DND-41 (cell line): ENCODE results near the gene INAFM2.

Source experiments
- ATAC-seq: fragments of 200-7000 bp; cut with Tn5 transposase; 3 replicates; pipeline ENCODE4 v1.9.1; 2021; ENCODE audit warnings: low read depth; ENCODE audit not compliant: insufficient read depth
- DNase-seq: peaks from one replicate; pipeline ENCODE4 v3.0.0-alpha.2; 2020
- H2AFZ ChIP-seq: 2 replicates; pipeline ENCODE4 v1.6.0; 2012; ENCODE audit warnings: low read depth, low read length
- H3K27ac ChIP-seq: 2 replicates; pipeline ENCODE4 v1.5.1; 2012; ENCODE audit warnings: low read length, inconsistent platforms
- H3K27me3 ChIP-seq: fragments of 200-600 bp; sonication (generic); 2 replicates; pipeline ENCODE4 v1.6.0; 2012; ENCODE audit warnings: low read length, mild to moderate bottlenecking, inconsistent platforms; ENCODE audit not compliant: insufficient read depth, poor library complexity
- H3K36me3 ChIP-seq: 2 replicates; pipeline ENCODE4 v1.5.1; 2012; ENCODE audit warnings: low read length, inconsistent platforms; ENCODE audit not compliant: insufficient read depth
- H3K4me1 ChIP-seq: 2 replicates; pipeline ENCODE4 v1.5.1; 2012; ENCODE audit warnings: mild to moderate bottlenecking, low read length; ENCODE audit not compliant: insufficient read depth
- H3K4me2 ChIP-seq: 2 replicates; pipeline ENCODE4 v1.6.0; 2012; ENCODE audit warnings: mild to moderate bottlenecking, moderate library complexity, low read length, inconsistent platforms; ENCODE audit not compliant: insufficient read depth
- H3K4me3 ChIP-seq, 2 experiments: fragments of 200-600 bp in 1 of 2; shearing (Covaris generic) in 1 of 2; 2 replicates each; pipeline ENCODE4 v1.5.1; 2012 to 2016; ENCODE audit warnings: inconsistent platforms in 2 of 2, low read length in 2 of 2, mild to moderate bottlenecking in 2 of 2, low read depth in 1 of 2, moderate library complexity in 1 of 2
- H3K79me2 ChIP-seq: 2 replicates; pipeline ENCODE4 v1.6.0; 2012; ENCODE audit warnings: low read length, inconsistent platforms; ENCODE audit not compliant: insufficient read depth
- H3K9ac ChIP-seq: 2 replicates; pipeline ENCODE4 v1.6.0; 2012; ENCODE audit warnings: low read depth, mild to moderate bottlenecking, inconsistent platforms, low read length, moderate library complexity
- H3K9me3 ChIP-seq: 2 replicates; pipeline ENCODE4 v1.5.1; 2012; ENCODE audit warnings: low read length, moderate library complexity, mild to moderate bottlenecking, inconsistent platforms; ENCODE audit not compliant: insufficient read depth, severe bottlenecking
- H4K20me1 ChIP-seq: 2 replicates; pipeline ENCODE4 v1.6.0; 2012; ENCODE audit warnings: low read length; ENCODE audit not compliant: insufficient read depth
- EZH2 ChIP-seq: IDR thresholded peaks from 3 replicates; pipeline ENCODE4 v1.6.1; 2012; ENCODE audit warnings: borderline replicate concordance, low read depth, mild to moderate bottlenecking, moderate library complexity, low read length, inconsistent platforms; ENCODE audit not compliant: severe bottlenecking
- TF ChIP-seq, protein P1 (sequence below): IDR thresholded peaks from 2 replicates; pipeline ENCODE4 v1.5.1; 2012; ENCODE audit warnings: borderline replicate concordance, low read length, moderate library complexity, mild to moderate bottlenecking; ENCODE audit not compliant: poor library complexity, severe bottlenecking; ENCODE audit errors: extremely low read depth

The INAFM2 gene

DNA sequence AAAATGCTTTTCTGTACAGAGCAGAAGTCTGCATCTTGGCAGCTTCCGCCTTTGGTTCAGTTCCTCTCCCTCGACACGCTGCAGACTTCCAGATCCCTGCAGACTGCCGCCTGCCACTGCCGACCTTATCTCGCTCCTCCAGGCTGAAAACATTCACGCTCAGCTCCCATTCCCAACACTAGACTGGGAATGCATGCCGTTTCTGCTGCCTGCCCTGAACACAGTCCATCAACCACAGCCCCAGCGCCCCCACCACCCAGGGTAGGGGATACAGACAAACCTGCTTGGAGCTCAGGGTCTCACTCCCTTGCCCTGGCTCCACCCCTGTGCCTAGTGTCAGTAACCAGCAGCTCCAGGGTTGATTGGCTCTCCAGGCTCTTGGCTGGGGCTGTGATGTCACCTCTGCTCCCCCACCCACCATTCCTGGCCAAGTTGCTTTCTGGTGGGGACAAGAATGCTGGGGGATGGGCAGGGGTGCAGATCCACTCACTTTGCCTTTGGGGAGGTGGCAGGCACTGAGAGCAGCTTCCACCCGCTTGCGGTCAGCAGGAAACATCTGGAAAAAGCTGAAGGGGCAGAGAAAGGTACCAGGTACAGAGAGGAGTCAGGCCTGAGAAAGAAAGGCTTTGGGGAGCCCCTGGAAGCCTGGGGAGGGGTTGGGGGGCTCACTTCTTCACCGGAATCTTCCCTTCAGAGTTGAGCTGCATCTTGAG, 21.9 kb upstream of the INAFM2 start:
- TF ChIP-seq EZH2 = no peak
- TF ChIP-seq, protein P1, sequence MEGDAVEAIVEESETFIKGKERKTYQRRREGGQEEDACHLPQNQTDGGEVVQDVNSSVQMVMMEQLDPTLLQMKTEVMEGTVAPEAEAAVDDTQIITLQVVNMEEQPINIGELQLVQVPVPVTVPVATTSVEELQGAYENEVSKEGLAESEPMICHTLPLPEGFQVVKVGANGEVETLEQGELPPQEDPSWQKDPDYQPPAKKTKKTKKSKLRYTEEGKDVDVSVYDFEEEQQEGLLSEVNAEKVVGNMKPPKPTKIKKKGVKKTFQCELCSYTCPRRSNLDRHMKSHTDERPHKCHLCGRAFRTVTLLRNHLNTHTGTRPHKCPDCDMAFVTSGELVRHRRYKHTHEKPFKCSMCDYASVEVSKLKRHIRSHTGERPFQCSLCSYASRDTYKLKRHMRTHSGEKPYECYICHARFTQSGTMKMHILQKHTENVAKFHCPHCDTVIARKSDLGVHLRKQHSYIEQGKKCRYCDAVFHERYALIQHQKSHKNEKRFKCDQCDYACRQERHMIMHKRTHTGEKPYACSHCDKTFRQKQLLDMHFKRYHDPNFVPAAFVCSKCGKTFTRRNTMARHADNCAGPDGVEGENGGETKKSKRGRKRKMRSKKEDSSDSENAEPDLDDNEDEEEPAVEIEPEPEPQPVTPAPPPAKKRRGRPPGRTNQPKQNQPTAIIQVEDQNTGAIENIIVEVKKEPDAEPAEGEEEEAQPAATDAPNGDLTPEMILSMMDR = no peak

DNA sequence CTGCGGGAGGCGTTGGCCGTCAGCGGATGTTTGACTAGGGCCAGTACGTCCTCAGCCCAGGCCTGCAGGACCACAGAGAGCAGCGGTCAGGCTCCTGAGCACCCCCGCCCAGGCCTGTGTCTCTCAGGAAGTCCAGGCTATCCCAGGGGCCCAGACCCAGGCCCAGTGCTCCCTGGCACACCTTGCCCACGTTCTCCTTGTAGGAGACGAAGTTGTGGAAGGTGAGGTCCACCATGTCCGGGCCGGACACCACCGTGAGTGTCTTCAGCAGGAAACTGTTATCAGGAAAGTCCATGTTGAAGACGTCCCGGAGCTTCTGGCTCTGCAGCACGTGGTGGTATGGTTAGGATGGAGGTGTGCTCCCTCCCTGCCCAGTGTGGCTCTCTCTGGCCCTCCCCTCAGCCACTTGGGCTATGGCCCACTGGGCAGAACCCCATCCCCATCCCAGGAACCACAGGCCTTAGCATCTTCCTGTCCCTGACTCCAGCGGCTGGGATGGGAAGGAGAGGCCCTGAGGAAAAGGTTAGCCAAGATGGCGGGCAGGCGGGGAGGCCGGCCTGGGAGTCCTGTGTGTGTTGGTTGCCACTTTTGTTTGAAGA, 21.1 kb upstream of the INAFM2 start:
- Histone ChIP-seq H3K79me2 (peaks cover 4% of the 10 kb centered on the region; the same call in 1 of the 2 replicates), H3K9ac (no peak overlapping the region), H3K27me3 (no peaks in the 10 kb centered on the region), H4K20me1 (no peaks in the 10 kb centered on the region), H3K4me2 (no peak overlapping the region), H3K4me3 (no peak overlapping the region), H3K36me3 (peaks cover 27% of the 10 kb centered on the region), H3K27ac (no peak overlapping the region), H2AFZ (no peak overlapping the region), H3K4me1 (peaks cover 19% of the 10 kb centered on the region), H3K9me3 (no peaks in the 10 kb centered on the region)
- DNase-seq (no peak), ATAC-seq (no peak)
- TF ChIP-seq, protein P1 = no peak

More for the DNA sequence above, 21.9 kb upstream of the INAFM2 start:
- H3K27me3 ChIP-seq = no peaks in the 10 kb centered on the region
- H3K4me1 ChIP-seq = peaks cover 11% of the 10 kb centered on the region
- DNase-seq (no peak), ATAC-seq (no peak)
- H2AFZ ChIP-seq = no peak overlapping the region
- no peaks in the 10 kb centered on the region for H4K20me1 ChIP-seq
- H3K36me3 ChIP-seq = peaks cover 27% of the 10 kb centered on the region
- H3K79me2 ChIP-seq = peaks cover 4% of the 10 kb centered on the region; the same call in 1 of the 2 replicates
- no peak overlapping the region for H3K4me3 ChIP-seq
- H3K9ac ChIP-seq = no peak overlapping the region
- no peaks in the 10 kb centered on the region for H3K9me3 ChIP-seq
- H3K4me2 ChIP-seq = no peak overlapping the region
- no peak overlapping the region for H3K27ac ChIP-seq

DNA sequence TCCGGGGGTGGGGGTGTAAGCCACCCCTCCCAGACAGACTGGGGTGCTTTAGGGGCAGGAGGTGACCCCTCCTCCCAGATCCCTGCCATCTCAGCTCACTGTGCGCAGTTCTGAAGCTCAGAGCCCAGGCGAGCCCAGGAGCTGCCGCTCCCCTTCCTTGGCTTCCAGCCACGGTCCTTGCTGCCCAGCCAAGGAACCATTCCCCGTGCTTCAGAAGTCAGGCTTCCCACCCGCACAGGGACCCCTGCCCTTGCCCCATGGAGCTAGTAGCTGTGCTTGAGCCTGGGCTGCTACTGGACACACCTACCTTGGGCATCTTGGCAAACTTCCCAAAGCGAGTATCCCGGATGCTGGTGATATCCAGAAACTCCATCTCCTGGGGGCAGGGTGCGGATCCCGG, 20.5 kb upstream of the INAFM2 start:
- H3K4me2 ChIP-seq = no peak overlapping the region
- peaks cover 24% of the 10 kb centered on the region for H3K4me1 ChIP-seq
- H3K4me3 ChIP-seq = no peak overlapping the region
- no peaks in the 10 kb centered on the region for H4K20me1 ChIP-seq
- H2AFZ ChIP-seq = no peak overlapping the region
- H3K9ac ChIP-seq = no peak overlapping the region
- no peaks in the 10 kb centered on the region for H3K27me3 ChIP-seq
- DNase-seq = no peak
- peaks cover 27% of the 10 kb centered on the region for H3K36me3 ChIP-seq
- TF ChIP-seq, protein P1 = no peak
- TF ChIP-seq EZH2 = no peak
- H3K27ac ChIP-seq = no peak overlapping the region
- no peaks in the 10 kb centered on the region for H3K9me3 ChIP-seq
- peaks cover 4% of the 10 kb centered on the region; the same call in 1 of the 2 replicates for H3K79me2 ChIP-seq
- ATAC-seq = no peak
